NCI-H1436 (cell line): ENCODE results near the gene NHERF1.

Source experiments
- DNase-seq: peaks from one replicate; lab custom pipeline; 2025; lab: John Stamatoyannopoulos, UW

The NHERF1 gene

GRCh38 chr17:74785096-74785980 lies 36.9 kb downstream of the NHERF1 start:
- no peak for DNase-seq

DNA sequence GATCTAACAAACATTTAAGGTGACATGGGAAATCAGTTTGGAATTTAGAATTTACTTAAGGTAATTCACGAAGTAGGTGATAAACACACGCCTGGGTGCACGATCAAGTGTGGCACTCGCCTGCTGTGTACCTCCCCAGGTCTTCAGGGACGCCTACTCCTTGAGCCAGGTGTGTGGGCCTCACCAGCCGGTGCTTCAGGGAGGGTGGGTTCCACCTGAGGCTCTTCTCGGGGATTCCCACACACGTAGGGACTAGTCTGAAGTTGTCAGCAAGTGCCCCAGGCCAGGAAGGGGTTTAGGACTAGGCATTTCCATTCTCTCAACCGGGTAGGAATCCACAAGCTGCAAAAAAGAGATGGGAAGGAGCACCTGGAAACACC lies 37.5 kb downstream of the NHERF1 start:
- DNase-seq: no peak

- DNase-seq: no peak
Observed at GRCh38 chr17:74786431-74787055, 38.1 kb downstream of the NHERF1 start.

GRCh38 chr17:74790161-74791058 lies 42.0 kb downstream of the NHERF1 start:
- DNase-seq: no peak

DNA sequence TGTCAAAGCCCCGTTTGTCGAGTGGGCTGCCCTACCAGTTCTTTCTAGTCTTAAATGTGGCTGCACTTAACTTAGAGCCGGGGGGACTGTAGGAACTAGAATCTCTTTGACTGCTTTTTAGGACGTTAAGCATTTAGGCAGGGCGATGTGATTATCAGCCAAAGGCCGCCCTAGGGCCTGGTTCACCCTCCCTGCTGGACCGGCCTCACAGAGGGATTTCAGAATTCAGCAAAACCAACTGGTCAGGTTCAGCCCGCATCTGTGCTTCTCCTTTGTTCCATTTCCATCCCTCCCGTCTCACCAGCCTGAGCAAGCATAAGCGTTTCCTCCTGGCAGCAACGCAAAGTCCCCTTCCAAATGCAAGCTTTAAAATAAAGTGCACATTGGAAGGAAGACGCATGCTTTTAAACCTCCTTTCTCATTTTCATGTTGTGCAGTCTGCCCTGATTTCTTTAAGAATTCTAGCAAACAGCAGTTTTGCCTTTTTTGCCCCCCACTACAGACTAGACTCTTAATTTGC lies 44.2 kb downstream of the NHERF1 start:
- no peak for DNase-seq

GRCh38 chr17:74795327-74796020 lies 47.0 kb downstream of the NHERF1 start:
- DNase-seq: no peak

GRCh38 chr17:74796211-74796610 lies 47.8 kb downstream of the NHERF1 start:
- no peak for DNase-seq

DNA sequence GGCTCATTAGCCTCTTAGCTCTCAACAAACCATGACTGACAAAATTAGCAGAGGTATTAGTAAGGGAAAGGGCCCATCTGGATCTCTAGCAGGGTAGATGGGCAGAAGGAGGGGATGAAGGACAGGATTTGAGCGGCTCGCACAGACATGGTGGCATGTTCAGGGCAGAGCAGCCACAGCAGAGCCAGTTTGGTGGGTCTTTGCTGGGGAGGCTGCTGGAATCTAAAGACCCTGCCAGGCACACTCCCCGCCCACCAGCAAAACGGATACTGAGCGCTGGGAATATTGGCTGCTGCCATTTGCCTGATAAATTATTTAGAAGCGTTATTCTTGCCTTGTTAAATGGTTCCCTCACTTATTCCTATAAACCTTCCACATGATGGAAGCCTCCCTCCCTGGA lies 48.4 kb downstream of the NHERF1 start:
- no peak for DNase-seq

- no peak for DNase-seq
Observed at GRCh38 chr17:74797824-74798223, 49.4 kb downstream of the NHERF1 start.

DNA sequence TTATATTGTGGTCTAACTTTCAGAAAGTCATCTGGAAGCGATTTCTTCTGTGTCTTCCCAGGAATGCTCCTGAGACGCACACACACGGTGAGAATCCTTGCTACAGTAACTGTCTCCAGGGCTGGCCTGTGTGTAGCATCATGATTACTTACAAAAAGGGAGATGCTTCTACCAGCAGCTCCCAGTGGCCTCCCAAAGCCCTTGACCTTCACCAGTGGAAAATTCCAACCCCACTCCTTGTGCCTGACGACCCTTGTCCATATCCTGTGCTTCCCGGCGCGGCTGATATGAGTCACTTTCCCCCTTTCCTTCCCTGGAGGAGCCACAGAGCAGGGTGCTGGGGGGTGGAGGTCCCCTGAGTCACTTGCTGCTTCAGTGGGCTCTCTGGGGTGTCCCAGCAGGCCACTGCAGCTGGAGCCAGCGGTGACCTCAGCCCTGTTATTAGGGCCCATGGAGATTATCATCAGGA lies 49.8 kb downstream of the NHERF1 start:
- no peak for DNase-seq

- no peak for DNase-seq
Observed at GRCh38 chr17:74799097-74799496, 50.7 kb downstream of the NHERF1 start.

DNA sequence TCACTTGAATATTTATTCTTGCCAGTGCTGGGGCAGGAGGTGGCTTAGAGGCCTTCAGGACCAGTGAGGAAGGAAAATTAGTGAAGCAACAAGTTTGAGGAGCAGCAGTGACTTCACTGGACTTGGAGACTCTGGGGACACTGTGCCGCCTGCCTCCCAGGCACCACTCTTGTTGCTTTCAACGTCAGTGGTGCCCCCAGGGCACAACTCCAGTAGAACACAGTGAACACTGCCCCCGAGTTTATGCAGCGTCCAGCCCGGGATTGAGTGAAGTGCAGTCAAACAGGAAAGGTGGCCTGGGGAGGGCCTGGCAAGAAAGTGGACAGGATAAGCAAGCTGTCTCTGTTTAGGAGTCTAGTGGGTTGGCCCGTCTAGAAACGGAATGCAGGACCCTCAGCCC lies 52.1 kb downstream of the NHERF1 start:
- DNase-seq: no peak

- no peak for DNase-seq
Observed at GRCh38 chr17:74801896-74802295, 53.5 kb downstream of the NHERF1 start.

- no peak for DNase-seq
Observed at GRCh38 chr17:74803388-74803930, 55.0 kb downstream of the NHERF1 start.

GRCh38 chr17:74803971-74804370 lies 55.5 kb downstream of the NHERF1 start:
- no peak for DNase-seq

DNA sequence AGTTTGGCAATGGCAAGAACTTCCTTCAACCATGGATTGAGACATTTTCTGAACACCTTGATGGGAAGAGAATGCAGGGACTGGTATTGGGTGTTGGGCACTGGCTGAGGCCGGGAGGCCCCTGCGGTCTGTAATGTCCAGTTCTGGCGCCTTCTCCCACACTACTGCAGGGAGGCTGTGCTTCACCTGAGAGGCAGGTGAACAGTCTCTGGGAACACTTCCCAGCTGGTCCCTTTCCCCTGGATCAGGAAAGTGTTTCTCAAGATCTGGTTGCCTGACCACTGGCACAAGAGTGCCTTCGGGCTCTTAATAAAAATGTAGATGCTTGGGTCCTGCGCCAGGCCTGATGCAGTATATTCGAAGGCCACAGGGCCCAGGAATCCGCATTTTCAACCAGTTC lies 56.3 kb downstream of the NHERF1 start:
- no peak for DNase-seq

- no peak for DNase-seq
Observed at GRCh38 chr17:74805591-74805991, 57.2 kb downstream of the NHERF1 start.

DNA sequence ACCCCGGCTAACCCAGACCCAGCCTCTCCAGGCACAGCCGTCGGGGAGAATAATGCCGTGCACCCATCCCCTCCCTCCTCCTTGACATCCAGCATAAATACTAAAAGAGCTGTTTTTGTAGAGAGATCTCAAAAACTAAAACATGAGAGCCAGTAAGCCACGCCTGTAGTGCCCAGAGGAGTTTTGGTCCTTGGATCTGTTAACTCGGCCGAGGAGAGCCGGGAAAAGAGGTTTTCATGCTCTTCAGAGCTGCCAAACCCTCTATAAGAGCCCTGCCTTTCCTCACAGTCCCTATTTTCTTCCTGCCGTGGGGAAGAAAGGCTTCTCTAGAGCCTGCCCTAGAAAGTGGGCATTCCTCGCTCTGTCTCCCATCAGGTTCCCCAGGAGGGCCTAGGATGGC lies 57.9 kb downstream of the NHERF1 start:
- no peak for DNase-seq

- DNase-seq: no peak
Observed at GRCh38 chr17:74807441-74807840, 59.0 kb downstream of the NHERF1 start.

- DNase-seq: no peak
Observed at GRCh38 chr17:74807925-74808324, 59.5 kb downstream of the NHERF1 start.

DNA sequence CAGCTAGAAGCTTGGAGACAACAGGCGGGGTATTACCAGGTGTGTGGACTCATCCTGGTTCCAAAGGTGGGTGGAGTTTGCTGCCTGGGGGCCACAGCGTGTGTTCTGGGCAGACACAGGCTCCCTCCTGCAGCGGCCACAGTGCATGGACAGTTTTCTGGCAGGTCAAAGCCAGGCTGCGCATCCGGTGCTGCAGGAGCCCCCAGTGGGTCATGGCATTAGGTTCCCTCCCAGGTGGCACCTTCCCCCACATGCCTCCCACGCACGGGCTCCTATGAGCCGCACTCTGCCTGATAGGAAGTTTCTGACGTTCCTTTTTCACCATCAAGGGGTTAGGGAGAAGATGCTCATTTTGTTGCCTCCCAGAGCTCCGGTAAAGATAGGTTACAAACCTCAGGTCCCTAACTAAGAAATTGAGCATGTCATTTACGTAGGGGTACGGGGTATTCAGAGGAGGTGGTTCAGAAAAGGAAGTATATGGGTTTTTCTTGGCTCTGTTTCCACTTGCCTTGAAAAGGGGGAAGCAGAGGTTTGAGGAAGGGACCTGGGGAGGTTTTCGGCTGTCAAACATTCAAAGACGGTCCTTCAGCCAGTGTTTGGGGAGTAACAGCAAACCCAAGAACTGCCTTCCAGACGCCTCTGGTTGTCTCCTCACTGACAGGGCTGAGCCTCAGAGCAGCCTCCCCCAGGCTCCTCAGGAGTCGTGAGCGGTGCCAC lies 60.4 kb downstream of the NHERF1 start:
- no peak for DNase-seq
